Measurements from ENCODE around the gene MAPK4. TPM values are rescaled to one million over a fixed set of nuclear protein-coding genes. Genes with fewer than 3 reads are reported as not detected.

The MAPK4 gene
- not detected in 2 replicates for total RNA-seq

GRCh38 chr18:50559752-50560680 is at the start of gene MAPK4:
Gene MAPK4, plus strand, starts transcription at chr18:50560087. Its CDS starts 103,872 bp downstream, at chr18:50663959.

Other genes with a start within 250 kb of the MAPK4 start
- gene SKA1, start 185.0 kb upstream of the MAPK4 start, total RNA-seq = 15.8 and 25.4 TPM in 2 replicates

Data from subcutaneous preadipocyte (primary cell).